GM12891 (cell line): ENCODE measurements around the gene STS.

ENCODE experiments used
- DNase-seq: peaks from one replicate; pipeline ENCODE4 v3.0.0; 2011; ENCODE audit warnings: low spot score; ENCODE audit not compliant: insufficient read length
- FAIRE-seq: peaks from 2 replicates; lab custom pipeline; 2011; peaks lifted over from hg19 to GRCh38; lab: Jason Lieb, UNC
- PAX5 ChIP-seq: IDR thresholded peaks from 2 replicates; pipeline ENCODE4 v1.6.1; 2011; ENCODE audit warnings: low read length, moderate library complexity, mild to moderate bottlenecking; ENCODE audit not compliant: insufficient read depth, severe bottlenecking
- POLR2A ChIP-seq: IDR thresholded peaks from 2 replicates; pipeline ENCODE4 v1.6.1; 2011; ENCODE audit warnings: low read depth, low read length, control low read depth
- POLR2AphosphoS5 ChIP-seq: IDR thresholded peaks from 2 replicates; pipeline ENCODE4 v1.6.1; 2011; ENCODE audit warnings: low read depth, low read length, control low read depth
- POU2F2 ChIP-seq: IDR thresholded peaks from 2 replicates; pipeline ENCODE4 v1.6.1; 2011; ENCODE audit warnings: low read depth, mild to moderate bottlenecking, control low read depth, low read length, moderate library complexity
- SPI1 ChIP-seq: IDR thresholded peaks from 2 replicates; pipeline ENCODE4 v1.6.1; 2011; ENCODE audit warnings: low read depth, low read length, control low read depth
- TAF1 ChIP-seq: IDR thresholded peaks from 2 replicates; pipeline ENCODE4 v1.6.1; 2011; ENCODE audit warnings: low read depth, low read length, control low read depth

Gene STS

DNA sequence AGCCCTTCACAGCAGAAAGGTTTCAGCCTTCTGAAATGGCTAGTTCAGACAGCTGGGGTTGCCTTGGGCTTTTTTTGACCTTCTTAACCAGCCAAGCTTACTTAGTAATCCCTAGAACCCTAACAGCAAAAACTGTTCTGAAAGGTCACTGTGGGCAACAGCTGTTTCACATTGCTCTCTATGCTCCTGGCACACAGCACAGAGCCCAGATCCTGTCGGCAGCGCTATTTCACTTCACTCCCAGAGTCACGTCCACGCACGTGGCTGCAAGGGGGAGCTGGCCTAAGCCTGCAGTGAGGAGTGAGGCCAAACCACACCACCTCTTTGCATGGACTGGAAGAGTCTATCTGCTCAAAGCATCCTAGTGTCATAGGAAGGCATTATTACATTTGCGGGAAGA lies 32.0 kb upstream of the STS start:
- DNase-seq, result no peak
- FAIRE-seq, result peak; percentile 95
- no peak for TF ChIP-seq PAX5
- no peak for TF ChIP-seq POLR2AphosphoS5
- TF ChIP-seq POU2F2, result no peak
- no peak for TF ChIP-seq TAF1
- no peak for TF ChIP-seq SPI1
- no peak; the same call in 1 of the 2 replicates for TF ChIP-seq POLR2A

GRCh38 chrX:7116081-7116480 lies 31.4 kb upstream of the STS start:
- TF ChIP-seq POLR2AphosphoS5 (no peak), SPI1 (no peak), POLR2A (no peak), POU2F2 (no peak), TAF1 (no peak), PAX5 (no peak)
- DNase-seq, result no peak
- FAIRE-seq, result no peak

GRCh38 chrX:7117587-7117986 lies 29.9 kb upstream of the STS start:
- TF ChIP-seq TAF1 (no peak), POU2F2 (peak; percentile 41; the same call in 1 of the 2 replicates), POLR2A (no peak), SPI1 (peak; percentile 51)
- DNase-seq (no peak), FAIRE-seq (peak; percentile 82)

DNA sequence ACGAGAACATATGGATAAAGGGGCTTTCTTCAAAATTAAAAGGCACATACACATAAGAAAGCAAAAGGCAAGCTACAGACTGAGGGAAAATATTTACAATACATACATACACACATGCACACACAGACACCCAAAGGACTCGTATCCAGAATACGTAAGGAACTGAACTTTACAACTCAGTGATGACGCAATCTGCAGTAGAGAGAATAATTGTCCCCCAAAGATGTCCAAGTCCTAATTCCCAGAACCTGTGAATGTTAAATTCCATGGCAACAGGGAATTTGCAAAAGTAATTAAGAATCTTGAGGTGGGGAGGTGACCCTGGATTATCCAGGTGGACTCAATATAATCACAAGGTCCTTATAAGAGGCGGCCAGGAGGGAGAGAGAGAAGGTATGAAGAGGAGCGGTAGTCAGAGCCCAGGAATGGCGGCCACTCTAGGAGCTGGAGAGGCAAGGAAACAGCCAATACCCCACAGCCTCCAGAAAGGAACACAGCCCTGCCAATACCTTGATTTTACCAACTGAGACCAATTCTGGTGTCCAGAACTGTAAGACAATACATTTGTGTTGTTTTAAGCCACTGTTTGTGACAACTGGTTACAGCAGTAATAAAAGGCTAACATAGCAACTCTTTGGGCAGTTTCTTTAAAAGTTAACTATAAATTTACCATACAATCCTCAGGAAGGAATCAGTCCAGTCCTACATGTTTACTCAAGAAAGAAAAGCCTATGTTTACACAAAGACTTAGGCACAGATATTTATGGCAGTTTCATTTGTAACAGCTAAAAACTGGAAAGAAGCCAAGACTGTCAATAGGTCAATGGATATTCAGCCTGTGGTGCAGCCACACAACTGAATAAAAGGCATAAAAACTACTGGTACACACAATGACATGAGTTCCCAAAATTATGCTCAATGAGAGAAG lies 27.3 kb upstream of the STS start:
- FAIRE-seq, result peak; percentile 69
- no peak for DNase-seq
- no peak for TF ChIP-seq SPI1
- no peak for TF ChIP-seq POLR2AphosphoS5
- TF ChIP-seq POU2F2, result no peak
- TF ChIP-seq PAX5, result no peak
- TF ChIP-seq TAF1, result no peak
- no peak for TF ChIP-seq POLR2A

DNA sequence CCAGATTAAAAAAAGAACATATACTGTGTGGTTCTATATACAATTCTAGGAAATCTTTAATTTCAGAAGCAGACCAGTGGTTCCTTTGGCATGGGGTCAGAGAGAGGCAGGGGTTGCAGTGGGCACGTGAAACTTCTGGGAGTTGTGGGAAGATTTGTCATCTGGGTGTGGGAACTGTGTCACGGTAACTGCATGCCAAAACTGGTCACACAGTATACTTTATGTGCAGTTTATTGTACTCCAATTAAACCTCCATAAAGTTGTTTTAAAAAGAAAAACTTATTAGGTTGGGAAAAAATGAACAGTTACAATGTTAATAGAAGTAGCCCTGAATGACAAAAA lies 26.7 kb upstream of the STS start:
- no peak for TF ChIP-seq SPI1
- no peak for TF ChIP-seq POU2F2
- no peak for TF ChIP-seq TAF1
- TF ChIP-seq POLR2A, result no peak
- no peak for TF ChIP-seq POLR2AphosphoS5
- TF ChIP-seq PAX5, result no peak

GRCh38 chrX:7127056-7127455 lies 20.5 kb upstream of the STS start:
- no peak for TF ChIP-seq POLR2AphosphoS5
- no peak for TF ChIP-seq POLR2A
- no peak for TF ChIP-seq SPI1
- TF ChIP-seq POU2F2, result no peak
- no peak for TF ChIP-seq TAF1
- TF ChIP-seq PAX5, result no peak
- DNase-seq, result no peak
- FAIRE-seq, result no peak

More for the DNA sequence above, 26.7 kb upstream of the STS start:
- DNase-seq (no peak), FAIRE-seq (peak; percentile 16)

DNA sequence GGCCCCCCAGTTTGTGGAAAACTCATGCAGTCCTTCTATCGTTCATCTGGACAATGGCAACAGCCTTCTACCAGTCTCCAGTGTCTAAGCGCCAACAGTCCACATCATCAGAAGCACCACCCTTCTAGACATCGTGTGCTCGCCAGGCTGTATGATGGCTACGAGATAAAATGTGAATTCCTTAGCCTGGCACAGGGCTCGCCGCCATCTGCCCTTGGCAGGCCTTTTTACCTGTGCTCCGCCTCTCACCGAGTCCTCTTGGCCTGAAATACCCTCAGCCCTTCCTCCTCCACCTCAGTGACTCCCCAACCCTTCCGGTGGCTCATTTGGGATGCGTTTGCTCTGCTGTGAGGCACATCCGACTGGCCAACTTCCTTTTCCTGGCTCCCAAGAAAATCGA lies 15.9 kb upstream of the STS start:
- FAIRE-seq (peak; percentile 31), DNase-seq (no peak)
- TF ChIP-seq SPI1 (no peak), POLR2AphosphoS5 (no peak), POLR2A (no peak), TAF1 (no peak)

DNA sequence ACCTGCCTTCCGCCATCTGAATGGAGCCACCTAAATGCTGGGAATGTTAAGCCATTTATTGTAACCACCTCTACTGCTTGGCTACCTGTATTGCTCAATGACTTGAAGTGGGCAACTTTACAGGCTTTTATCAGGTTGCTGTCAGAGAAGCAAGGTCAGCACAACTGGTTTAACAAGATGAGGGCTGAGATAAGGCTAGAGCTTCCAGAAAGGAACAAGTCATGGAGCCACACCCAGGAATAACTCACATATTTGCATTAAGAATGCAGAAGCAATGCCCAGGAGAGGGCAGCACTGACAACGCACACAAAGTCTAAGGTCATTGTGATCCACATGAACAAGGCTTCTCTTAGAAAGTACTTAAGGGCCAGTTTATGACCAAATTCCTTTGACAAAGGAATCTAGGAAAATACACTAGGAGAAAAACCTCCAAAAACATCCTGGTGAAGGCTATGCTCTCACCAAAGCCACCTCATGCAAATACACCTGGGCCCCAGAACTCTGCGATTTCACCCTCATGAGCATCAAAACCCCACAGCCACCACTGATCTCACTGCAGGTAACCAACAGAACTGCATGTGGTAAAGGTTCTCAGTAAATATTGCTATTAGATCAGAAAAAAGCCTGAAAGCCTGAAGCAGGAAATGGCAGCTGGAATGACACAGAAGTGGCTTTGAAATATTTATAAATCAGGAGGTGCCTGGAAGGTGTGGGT lies 15.0 kb upstream of the STS start:
- no peak for TF ChIP-seq POLR2AphosphoS5
- no peak for TF ChIP-seq TAF1
- TF ChIP-seq PAX5, result no peak
- no peak for TF ChIP-seq SPI1
- TF ChIP-seq POLR2A, result no peak
- FAIRE-seq (peak; percentile 85), DNase-seq (no peak)

GRCh38 chrX:7133050-7133440 lies 14.5 kb upstream of the STS start:
- FAIRE-seq (no peak), DNase-seq (no peak)

DNA sequence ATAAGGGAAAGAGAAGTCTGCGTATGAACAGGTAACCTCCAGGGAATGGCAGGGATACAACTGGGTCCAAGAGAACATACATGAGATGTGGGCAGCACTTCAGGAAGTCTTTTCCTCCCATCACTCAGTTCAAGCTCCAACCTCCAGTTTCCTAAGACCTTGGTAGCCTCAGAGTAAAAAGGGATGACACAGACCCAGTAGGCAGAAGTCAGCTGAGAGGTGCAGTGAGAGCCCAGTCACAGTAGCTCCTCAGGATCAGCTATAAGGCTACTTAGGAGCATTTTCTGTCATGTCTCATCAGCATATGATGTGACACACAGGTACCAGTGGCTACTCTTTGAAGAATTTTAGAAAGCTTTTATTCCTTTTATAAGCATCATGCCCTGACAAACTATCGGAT lies 12.5 kb upstream of the STS start:
- FAIRE-seq (peak; percentile 50), DNase-seq (no peak)
- TF ChIP-seq POLR2AphosphoS5 (no peak), POLR2A (no peak), PAX5 (no peak), TAF1 (no peak), POU2F2 (no peak), SPI1 (no peak)

More at GRCh38 chrX:7133050-7133440, 14.5 kb upstream of the STS start:
- no peak for TF ChIP-seq SPI1
- no peak for TF ChIP-seq TAF1
- no peak for TF ChIP-seq PAX5
- TF ChIP-seq POLR2A, result no peak
